CD4-positive, alpha-beta T cell treated with Interleukin-4 for 4 hours (primary cell): Measurements from ENCODE around the gene PALD1.

ENCODE experiments used
- DNase-seq: peaks from one replicate; pipeline ENCODE4 v3.0.0-alpha.2; 2020

PALD1 gene

GRCh38 chr10:70478191-70479164 is at the start of gene PALD1:
Gene PALD1, plus strand, starts transcription at chr10:70478767. Its CDS starts 47,185 bp downstream, at chr10:70525952.
- no peak for DNase-seq

- no peak for DNase-seq
Observed at GRCh38 chr10:70430493-70431445, 47.8 kb upstream of the PALD1 start.

GRCh38 chr10:70432101-70432500 is 46.5 kb upstream of the PALD1 start:
- no peak for DNase-seq

GRCh38 chr10:70432561-70433263 is 45.9 kb upstream of the PALD1 start:
- DNase-seq = no peak

- DNase-seq = no peak
Observed at GRCh38 chr10:70433581-70434280, 44.8 kb upstream of the PALD1 start.

GRCh38 chr10:70435241-70436085 is 43.1 kb upstream of the PALD1 start:
- DNase-seq = no peak

GRCh38 chr10:70437721-70438120 is 40.8 kb upstream of the PALD1 start:
- DNase-seq = no peak

- DNase-seq = no peak
Observed at GRCh38 chr10:70440296-70441160, 38.0 kb upstream of the PALD1 start.

GRCh38 chr10:70441161-70441894 is 37.2 kb upstream of the PALD1 start, which contains the start of gene NODAL:
Gene NODAL, minus strand, starts transcription at chr10:70441681. Its CDS starts 14 bp downstream, at chr10:70441667.
- DNase-seq = no peak

GRCh38 chr10:70441895-70442309 is 36.7 kb upstream of the PALD1 start:
- no peak for DNase-seq

GRCh38 chr10:70442332-70442988 is 36.1 kb upstream of the PALD1 start:
- DNase-seq = no peak

- DNase-seq = no peak
Observed at GRCh38 chr10:70444744-70445143, 33.8 kb upstream of the PALD1 start.

- no peak for DNase-seq
Observed at GRCh38 chr10:70445718-70446657, 32.6 kb upstream of the PALD1 start.

GRCh38 chr10:70448236-70448635 is 30.3 kb upstream of the PALD1 start:
- DNase-seq = no peak

- no peak for DNase-seq
Observed at GRCh38 chr10:70455213-70455630, 23.3 kb upstream of the PALD1 start.

- DNase-seq = no peak
Observed at GRCh38 chr10:70456164-70456563, 22.4 kb upstream of the PALD1 start.

- no peak for DNase-seq
Observed at GRCh38 chr10:70457759-70458305, 20.7 kb upstream of the PALD1 start.
